A673 (cell line): ENCODE data around the gene TFB1M.

Source experiments
- EZH2 ChIP-seq: fragments of 200-600 bp; sonication (generic); IDR thresholded peaks from 2 replicates; pipeline ENCODE4 v1.6.1; 2017; ENCODE audit warnings: borderline replicate concordance, low read depth, mild to moderate bottlenecking, mixed read lengths, antibody characterized with exemption, low read length; ENCODE audit not compliant: poor library complexity, severe bottlenecking
- TF ChIP-seq, protein P1 (sequence below): fragments of 300-800, 200-600 bp; sonication (generic); conservative IDR thresholded peaks from 2 replicates; pipeline ENCODE4 v1.5.1; 2017; ENCODE audit warnings: low read depth, mild to moderate bottlenecking, antibody characterized with exemption, low read length, moderate library complexity, mixed read lengths

DNA sequence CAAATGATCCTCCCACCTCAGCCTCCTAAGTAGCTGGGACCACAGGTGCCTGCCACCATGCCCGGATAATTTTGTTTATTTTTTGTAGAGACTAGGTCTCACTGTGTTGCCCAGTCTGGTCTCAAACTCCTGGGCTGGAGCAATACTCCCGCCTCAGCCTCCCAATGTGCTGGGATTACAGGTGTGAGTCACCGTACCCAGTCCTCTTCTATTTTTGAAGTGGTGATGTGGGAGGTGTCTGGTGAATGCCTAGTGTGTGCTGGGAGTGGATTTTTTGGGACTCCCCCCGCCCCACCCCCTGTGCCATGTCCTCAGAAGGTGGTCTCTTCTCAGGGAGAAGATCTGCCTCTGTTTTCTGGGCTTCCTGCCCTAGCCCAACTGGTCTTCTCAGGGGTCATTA is 98.4 kb downstream of the TFB1M start:
- TF ChIP-seq, protein P1, sequence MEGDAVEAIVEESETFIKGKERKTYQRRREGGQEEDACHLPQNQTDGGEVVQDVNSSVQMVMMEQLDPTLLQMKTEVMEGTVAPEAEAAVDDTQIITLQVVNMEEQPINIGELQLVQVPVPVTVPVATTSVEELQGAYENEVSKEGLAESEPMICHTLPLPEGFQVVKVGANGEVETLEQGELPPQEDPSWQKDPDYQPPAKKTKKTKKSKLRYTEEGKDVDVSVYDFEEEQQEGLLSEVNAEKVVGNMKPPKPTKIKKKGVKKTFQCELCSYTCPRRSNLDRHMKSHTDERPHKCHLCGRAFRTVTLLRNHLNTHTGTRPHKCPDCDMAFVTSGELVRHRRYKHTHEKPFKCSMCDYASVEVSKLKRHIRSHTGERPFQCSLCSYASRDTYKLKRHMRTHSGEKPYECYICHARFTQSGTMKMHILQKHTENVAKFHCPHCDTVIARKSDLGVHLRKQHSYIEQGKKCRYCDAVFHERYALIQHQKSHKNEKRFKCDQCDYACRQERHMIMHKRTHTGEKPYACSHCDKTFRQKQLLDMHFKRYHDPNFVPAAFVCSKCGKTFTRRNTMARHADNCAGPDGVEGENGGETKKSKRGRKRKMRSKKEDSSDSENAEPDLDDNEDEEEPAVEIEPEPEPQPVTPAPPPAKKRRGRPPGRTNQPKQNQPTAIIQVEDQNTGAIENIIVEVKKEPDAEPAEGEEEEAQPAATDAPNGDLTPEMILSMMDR, result no peak
- no peak for TF ChIP-seq EZH2
